ENCODE data around the gene LRP5. TPM values are rescaled to one million over a fixed set of nuclear protein-coding genes. Genes with fewer than 3 reads are reported as not detected.

LRP5 gene
- total RNA-seq, 1 donor from 2014 or later, result 65.0 TPM

DNA sequence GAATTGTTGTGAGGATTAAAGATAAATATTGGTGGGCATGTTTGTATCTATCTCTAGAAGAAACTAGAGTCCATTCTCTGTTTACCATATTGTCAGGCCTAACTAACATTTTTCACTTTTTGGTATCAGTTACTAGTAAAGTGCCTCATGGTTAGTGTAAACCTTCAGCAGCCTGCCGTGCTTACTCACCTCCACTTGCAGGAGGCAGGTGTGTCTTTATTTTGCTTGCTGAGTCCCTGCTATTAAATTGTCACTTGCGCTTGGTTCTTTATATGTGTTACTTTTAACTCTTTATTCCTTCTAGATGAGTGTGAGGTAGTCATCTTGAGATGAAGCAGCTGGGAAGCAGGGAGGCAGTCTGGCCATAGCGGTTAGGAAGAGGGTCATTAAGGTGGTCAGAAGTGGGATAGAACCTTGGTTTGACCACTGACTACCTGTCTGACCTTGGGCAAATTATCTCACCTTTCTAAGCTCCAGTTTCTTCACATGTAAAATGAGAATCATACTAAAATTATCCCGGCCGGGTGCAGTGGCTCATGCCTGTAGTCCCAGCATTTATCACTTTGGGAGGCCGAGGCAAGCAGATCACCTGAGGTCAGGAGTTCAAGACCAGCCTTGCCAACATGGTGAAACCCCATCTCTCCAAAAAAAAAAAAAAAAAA is 169.3 kb downstream of the LRP5 start:
- Mint-ChIP-seq H3K36me3 (peaks cover 40% of the 10 kb centered on the region), H3K27ac (peak overlapping the region; percentile 4), H3K27me3 (no peaks in the 10 kb centered on the region), H3K4me3 (no peak overlapping the region), H3K4me1 (ENCODE audit: unreplicated experiment) (peaks cover 11% of the 10 kb centered on the region), H3K9me3 (peaks cover 4% of the 10 kb centered on the region)
- DNase-seq (ENCODE audit: extremely low spot score, unreplicated experiment), result no peak
- TF ChIP-seq, protein P1, sequence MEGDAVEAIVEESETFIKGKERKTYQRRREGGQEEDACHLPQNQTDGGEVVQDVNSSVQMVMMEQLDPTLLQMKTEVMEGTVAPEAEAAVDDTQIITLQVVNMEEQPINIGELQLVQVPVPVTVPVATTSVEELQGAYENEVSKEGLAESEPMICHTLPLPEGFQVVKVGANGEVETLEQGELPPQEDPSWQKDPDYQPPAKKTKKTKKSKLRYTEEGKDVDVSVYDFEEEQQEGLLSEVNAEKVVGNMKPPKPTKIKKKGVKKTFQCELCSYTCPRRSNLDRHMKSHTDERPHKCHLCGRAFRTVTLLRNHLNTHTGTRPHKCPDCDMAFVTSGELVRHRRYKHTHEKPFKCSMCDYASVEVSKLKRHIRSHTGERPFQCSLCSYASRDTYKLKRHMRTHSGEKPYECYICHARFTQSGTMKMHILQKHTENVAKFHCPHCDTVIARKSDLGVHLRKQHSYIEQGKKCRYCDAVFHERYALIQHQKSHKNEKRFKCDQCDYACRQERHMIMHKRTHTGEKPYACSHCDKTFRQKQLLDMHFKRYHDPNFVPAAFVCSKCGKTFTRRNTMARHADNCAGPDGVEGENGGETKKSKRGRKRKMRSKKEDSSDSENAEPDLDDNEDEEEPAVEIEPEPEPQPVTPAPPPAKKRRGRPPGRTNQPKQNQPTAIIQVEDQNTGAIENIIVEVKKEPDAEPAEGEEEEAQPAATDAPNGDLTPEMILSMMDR (conservative IDR thresholded peaks at IDR 0.05), result no peak

DNA sequence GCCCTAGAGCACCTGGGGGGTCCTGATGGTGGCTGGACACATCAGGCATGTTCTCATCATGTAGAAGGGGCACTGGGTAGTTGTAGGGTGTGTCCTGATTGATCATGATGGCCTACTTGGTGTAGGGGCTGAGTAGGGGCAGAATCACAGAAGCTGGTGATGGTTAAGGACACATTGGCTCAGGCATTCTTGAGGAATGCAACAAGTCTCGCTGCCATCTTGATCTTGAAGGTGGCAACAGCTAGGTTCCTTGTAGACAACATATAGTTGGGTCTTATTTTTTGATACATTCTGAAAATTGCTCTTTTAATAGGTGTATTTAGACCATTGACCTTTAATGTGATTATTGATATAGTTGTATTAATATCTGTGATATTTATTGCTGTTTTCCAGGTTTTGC is 176.2 kb downstream of the LRP5 start:
- no peak overlapping the region for H3K4me3 Mint-ChIP-seq
- H3K27me3 Mint-ChIP-seq, result no peaks in the 10 kb centered on the region
- H3K4me1 Mint-ChIP-seq (ENCODE audit: unreplicated experiment), result peaks cover 19% of the 10 kb centered on the region
- no peak for DNase-seq (ENCODE audit: extremely low spot score, unreplicated experiment)
- TF ChIP-seq, protein P1 (conservative IDR thresholded peaks at IDR 0.05), result no peak
- no peak overlapping the region for H3K27ac Mint-ChIP-seq
- no peaks in the 10 kb centered on the region for H3K9me3 Mint-ChIP-seq
- H3K36me3 Mint-ChIP-seq, result peaks cover 25% of the 10 kb centered on the region

GRCh38 chr11:68495220-68495729 is 182.9 kb downstream of the LRP5 start:
- H3K27ac Mint-ChIP-seq, result no peak overlapping the region
- no peak for DNase-seq (ENCODE audit: extremely low spot score, unreplicated experiment)
- H3K36me3 Mint-ChIP-seq, result peaks cover 5% of the 10 kb centered on the region
- H3K4me1 Mint-ChIP-seq (ENCODE audit: unreplicated experiment), result peaks cover 32% of the 10 kb centered on the region
- TF ChIP-seq, protein P1 (conservative IDR thresholded peaks at IDR 0.05), result no peak
- no peaks in the 10 kb centered on the region for H3K27me3 Mint-ChIP-seq
- H3K9me3 Mint-ChIP-seq, result no peaks in the 10 kb centered on the region
- H3K4me3 Mint-ChIP-seq, result no peak overlapping the region

GRCh38 chr11:68495872-68496271 is 183.5 kb downstream of the LRP5 start:
- Mint-ChIP-seq H3K9me3 (no peaks in the 10 kb centered on the region), H3K27ac (no peak overlapping the region), H3K4me1 (ENCODE audit: unreplicated experiment) (peaks cover 29% of the 10 kb centered on the region), H3K36me3 (peaks cover 5% of the 10 kb centered on the region), H3K4me3 (no peak overlapping the region), H3K27me3 (no peaks in the 10 kb centered on the region)
- no peak for DNase-seq (ENCODE audit: extremely low spot score, unreplicated experiment)
- TF ChIP-seq, protein P1 (conservative IDR thresholded peaks at IDR 0.05), result no peak

DNA sequence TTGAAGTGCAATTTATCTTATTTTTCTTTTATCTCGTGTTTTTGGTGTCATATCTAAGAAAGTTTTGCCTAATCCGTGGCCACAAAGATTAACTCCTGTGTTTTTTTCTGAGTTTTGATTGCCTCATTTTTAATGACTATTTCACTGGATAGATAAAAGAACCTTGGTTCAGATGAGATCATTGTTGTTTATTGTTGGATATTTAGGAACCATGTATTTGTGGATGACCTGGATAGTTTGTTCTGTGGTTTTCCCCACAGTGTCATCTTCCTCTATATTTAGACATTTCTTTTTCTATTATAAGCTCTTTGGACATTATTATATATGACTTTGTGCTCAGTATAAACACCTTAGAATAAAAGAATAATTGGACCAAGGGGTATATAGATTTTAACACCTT is 185.4 kb downstream of the LRP5 start:
- no peak overlapping the region for H3K27ac Mint-ChIP-seq
- TF ChIP-seq, protein P1 (conservative IDR thresholded peaks at IDR 0.05), result no peak
- no peak for DNase-seq (ENCODE audit: extremely low spot score, unreplicated experiment)
- peaks cover 5% of the 10 kb centered on the region for H3K36me3 Mint-ChIP-seq
- H3K4me1 Mint-ChIP-seq (ENCODE audit: unreplicated experiment), result peaks cover 38% of the 10 kb centered on the region
- H3K27me3 Mint-ChIP-seq, result no peaks in the 10 kb centered on the region
- no peak overlapping the region for H3K4me3 Mint-ChIP-seq
- H3K9me3 Mint-ChIP-seq, result no peaks in the 10 kb centered on the region

All from type B pancreatic cell (in vitro differentiated cells).